CD14-positive monocyte (primary cell): Measurements from ENCODE around the gene PAIP2. TPM values are rescaled to one million over a fixed set of nuclear protein-coding genes. Genes with fewer than 3 reads are reported as not detected.
A peak's percentile ranks its signal among the peaks of the same experiment; 100 is the strongest.

Experiments
- DNase-seq, 3 donors: peaks; one replicate each; pipeline ENCODE4 v3.0.0-alpha.2; 2011 to 2022
- H2AFZ ChIP-seq: 2 replicates; pipeline ENCODE4 v1.6.0; 2012; ENCODE audit warnings: mild to moderate bottlenecking, low read depth, low read length, inconsistent platforms; ENCODE audit not compliant: insufficient read depth, poor library complexity, severe bottlenecking
- H3K27ac ChIP-seq, 2 donors: 1 replicate in 1 of 2; 2 replicates in 1 of 2; pipeline ENCODE4 v1.5.1; 2012 to 2013; ENCODE audit warnings: low read length in 2 of 2, control low read depth in 1 of 2, inconsistent platforms in 1 of 2, low read depth in 1 of 2, mild to moderate bottlenecking in 1 of 2
- H3K27me3 ChIP-seq, 2 donors: one replicate each; pipeline versions ENCODE4 v1.6.0 to v1.6.1; 2011 to 2013; ENCODE audit warnings: low read length in 2 of 2; ENCODE audit not compliant: control insufficient read depth in 2 of 2, insufficient read depth in 2 of 2
- H3K36me3 ChIP-seq, 2 donors: replicated peaks in 1 of 2; 1 replicate in 1 of 2; 2 replicates in 1 of 2; pipeline versions ENCODE4 v1.5.1 to v1.6.1; 2012 to 2013; ENCODE audit warnings: low read length in 2 of 2, control low read depth in 1 of 2, inconsistent platforms in 1 of 2, mild to moderate bottlenecking in 1 of 2; ENCODE audit not compliant: insufficient read depth in 2 of 2, control insufficient read depth in 1 of 2
- H3K4me1 ChIP-seq, 2 donors: 1 replicate in 1 of 2; 2 replicates in 1 of 2; pipeline versions ENCODE4 v1.5.1 to v1.6.1; 2012 to 2013; ENCODE audit warnings: low read length in 2 of 2, control low read depth in 1 of 2, inconsistent platforms in 1 of 2, mild to moderate bottlenecking in 1 of 2, moderate library complexity in 1 of 2; ENCODE audit not compliant: insufficient read depth in 2 of 2, control insufficient read depth in 1 of 2
- H3K4me2 ChIP-seq: replicated peaks from 2 replicates; pipeline ENCODE3; 2012; ENCODE audit warnings: low read length, moderate library complexity, mild to moderate bottlenecking; ENCODE audit not compliant: poor library complexity, severe bottlenecking; ENCODE audit errors: extremely low read depth
- H3K4me3 ChIP-seq, 3 experiments: fragments of 200-600 bp in 1 of 3; sonication (generic) in 1 of 3; replicated peaks in 1 of 3; 1 replicate in 2 of 3; 2 replicates in 1 of 3; pipeline ENCODE4 v1.5.1; 2011 to 2013; ENCODE audit warnings: low read length in 3 of 3, mild to moderate bottlenecking in 3 of 3, control low read depth in 2 of 3, low read depth in 2 of 3, inconsistent platforms in 1 of 3, moderate library complexity in 1 of 3
- H3K79me2 ChIP-seq: 2 replicates; pipeline ENCODE4 v1.6.0; 2012; ENCODE audit warnings: mild to moderate bottlenecking, control low read depth, inconsistent platforms, low read length, moderate library complexity; ENCODE audit not compliant: insufficient read depth
- H3K9ac ChIP-seq: 2 replicates; pipeline ENCODE4 v1.6.0; 2017; ENCODE audit warnings: low read length, mild to moderate bottlenecking; ENCODE audit not compliant: insufficient read depth, poor library complexity, severe bottlenecking
- H3K9me3 ChIP-seq, 2 donors: replicated peaks in 1 of 2; 1 replicate in 1 of 2; 2 replicates in 1 of 2; pipeline versions ENCODE4 v1.5.1 to v1.6.1; 2012 to 2013; ENCODE audit warnings: low read length in 2 of 2, control low read depth in 1 of 2; ENCODE audit not compliant: control insufficient read depth in 1 of 2, insufficient read depth in 1 of 2
- H4K20me1 ChIP-seq: 2 replicates; pipeline ENCODE4 v1.6.0; 2012; ENCODE audit warnings: mild to moderate bottlenecking, low read length, control low read depth, moderate library complexity; ENCODE audit not compliant: insufficient read depth
- H3K27ac Mint-ChIP-seq, 7 donors: one replicate each; pipeline ENCODE4 v1.8.0; 2020; ENCODE audit warnings: mild to moderate bottlenecking in 7 of 7, mixed read lengths in 7 of 7, moderate library complexity in 6 of 7, inconsistent platforms in 2 of 7
- H3K27me3 Mint-ChIP-seq, 3 donors: one replicate each; pipeline ENCODE4 v1.8.0; 2021 to 2022; ENCODE audit warnings: low read depth in 3 of 3, mild to moderate bottlenecking in 3 of 3, mixed read lengths in 3 of 3, moderate library complexity in 3 of 3, inconsistent platforms in 1 of 3
- H3K36me3 Mint-ChIP-seq, 2 donors: one replicate each; pipeline ENCODE4 v1.8.0; 2020; ENCODE audit warnings: mixed read lengths in 2 of 2, inconsistent platforms in 1 of 2, mild to moderate bottlenecking in 1 of 2
- H3K4me1 Mint-ChIP-seq: one replicate; pipeline ENCODE4 v1.8.0; 2020; ENCODE audit warnings: mild to moderate bottlenecking, mixed read lengths
- H3K4me3 Mint-ChIP-seq, 2 donors: one replicate each; pipeline ENCODE4 v1.8.0; 2020; ENCODE audit warnings: mild to moderate bottlenecking in 2 of 2, mixed read lengths in 2 of 2, moderate library complexity in 1 of 2
- H3K9me3 Mint-ChIP-seq, 7 donors: one replicate each; pipeline ENCODE4 v1.8.0; 2020 to 2022; ENCODE audit warnings: mixed read lengths in 7 of 7, mild to moderate bottlenecking in 6 of 7, moderate library complexity in 6 of 7, inconsistent platforms in 2 of 7
- CTCF ChIP-seq: fragments of 200-600 bp; IDR thresholded peaks from one replicate; pipeline ENCODE4 v1.8.0; 2022; ENCODE audit warnings: antibody characterized with exemption, mild to moderate bottlenecking
- WGBS: methylation state at CpG from one replicate; pipeline ENCODE4 v1.1.5; 2013; ENCODE audit warnings: missing lambda C conversion rate; ENCODE audit not compliant: insufficient coverage; 5-methylcytosine and 5-hydroxymethylcytosine counted together
- intact Hi-C, 2 donors: fragments of 100-400 bp; cut with micrococcal nuclease; formaldehyde crosslinking; loops; one replicate each; pipeline versions ENCODE4 v1.15.0 to v1.15.1; 2023
- polyA plus RNA-seq, 3 donors: library from polyadenylated mRNA; depleted of rRNA in 1 of 3; unstranded in 2 of 3; stranded (reverse) in 1 of 3; fragments of 300-500 nt in 2 of 3; fragments of >200 nt in 1 of 3; fragmentation: Illumina TruSeq in 2 of 3; gene quantifications; 1 replicate in 2 of 3; 2 replicates in 1 of 3; pipeline ENCODE4 v1.2.3, GENCODE V29; 2012 to 2021

The PAIP2 gene
- polyA plus RNA-seq, 3 donors, result 68.3 to 325 (median 313) TPM

- TF ChIP-seq CTCF, result no peak
- H3K27me3 ChIP-seq, result no peaks in the 10 kb centered on the region
- H4K20me1 ChIP-seq, result peaks cover 53% of the 10 kb centered on the region
- peak overlapping the region; percentile 82 for H3K4me2 ChIP-seq
- peak overlapping the region; percentile 97 for H3K9ac ChIP-seq
- H3K36me3 Mint-ChIP-seq, result peaks cover 7 to 21% of the 10 kb centered on the region in 2 donors
- peaks cover 5 to 7% (median 6%) of the 10 kb centered on the region in 3 donors for H3K27me3 Mint-ChIP-seq
- H3K79me2 ChIP-seq, result peaks cover 57% of the 10 kb centered on the region
- no peaks in the 10 kb centered on the region for H3K9me3 ChIP-seq
- peak overlapping the region; percentile 74 to 89 (median 87) for H3K4me3 ChIP-seq
- intact Hi-C loops, result loop anchor here in 1 of 2 donors (5.0 kb wide), 2 partner anchors 45 to 765 kb away; partner anchors contain the start of gene HSPA9
- peaks cover 0 to 2% (median 0%) of the 10 kb centered on the region in 7 donors for H3K9me3 Mint-ChIP-seq
- no peak for DNase-seq
- peaks cover 0 to 22% of the 10 kb centered on the region in 2 donors for H3K36me3 ChIP-seq
- peaks cover 21 to 31% of the 10 kb centered on the region in 2 donors for H3K4me1 ChIP-seq
- no CpG with 5 or more reads among the region's 16 CpGs for WGBS
- peak overlapping the region; percentile 72 for H2AFZ ChIP-seq
- peak overlapping the region; percentile 96 to 99 for H3K27ac ChIP-seq
- peak overlapping the region; percentile 94 to 100 (median 99) for H3K27ac Mint-ChIP-seq
- H3K4me1 Mint-ChIP-seq, result peaks cover 34% of the 10 kb centered on the region
- peak overlapping the region; percentile 97 to 99 for H3K4me3 Mint-ChIP-seq
These were observed 719 bp downstream of the PAIP2 start for GRCh38 chr5:139342423-139342723.

- peak overlapping the region in 1 of 7 donors; percentile 99 for H3K27ac Mint-ChIP-seq
- peak overlapping the region in 1 of 2 donors; percentile 99 for H3K4me3 Mint-ChIP-seq
- no CpG with 5 or more reads among the region's 9 CpGs for whole genome bisulfite sequencing
- no peaks in the 10 kb centered on the region for H3K27me3 ChIP-seq
- no peak overlapping the region for H3K9ac ChIP-seq
- intact Hi-C loops, result loop anchor here in 1 of 2 donors (5.0 kb wide), 2 partner anchors 46 to 766 kb away; partner anchors contain the start of gene HSPA9
- peaks cover 7 to 30% of the 10 kb centered on the region in 2 donors for H3K36me3 Mint-ChIP-seq
- H3K4me1 Mint-ChIP-seq, result peaks cover 35% of the 10 kb centered on the region
- H3K4me1 ChIP-seq, result peaks cover 21 to 31% of the 10 kb centered on the region in 2 donors
- H3K9me3 ChIP-seq, result no peaks in the 10 kb centered on the region
- H3K79me2 ChIP-seq, result peaks cover 68% of the 10 kb centered on the region
- TF ChIP-seq CTCF, result no peak
- H3K4me2 ChIP-seq, result peak overlapping the region; percentile 82
- H3K36me3 ChIP-seq, result peaks cover 0 to 22% of the 10 kb centered on the region in 2 donors
- peaks cover 5 to 7% (median 6%) of the 10 kb centered on the region in 3 donors for H3K27me3 Mint-ChIP-seq
- H3K9me3 Mint-ChIP-seq, result peaks cover 0 to 2% (median 0%) of the 10 kb centered on the region in 7 donors
- H2AFZ ChIP-seq, result no peak overlapping the region
- H3K27ac ChIP-seq, result peak overlapping the region in 1 of 2 donors; percentile 99
- peak overlapping the region in 1 of 3 experiments; percentile 87 for H3K4me3 ChIP-seq
- peaks cover 64% of the 10 kb centered on the region for H4K20me1 ChIP-seq
- no peak for DNase-seq
These were observed 1.8 kb downstream of the PAIP2 start for GRCh38 chr5:139343476-139343875.
